Activated naive CD8-positive, alpha-beta T cell (primary cell): ENCODE data around the gene CLDN19.

Experiments
- H3K27ac Mint-ChIP-seq: one replicate; pipeline ENCODE4 v1.8.0; 2021; ENCODE audit warnings: mixed read lengths
- H3K27me3 Mint-ChIP-seq: one replicate; pipeline ENCODE4 v1.8.0; 2021; ENCODE audit warnings: mixed read lengths
- H3K36me3 Mint-ChIP-seq: one replicate; pipeline ENCODE4 v1.8.0; 2021; ENCODE audit warnings: mixed read lengths
- H3K4me1 Mint-ChIP-seq: one replicate; pipeline ENCODE4 v1.8.0; 2021; ENCODE audit warnings: low read depth, mixed read lengths
- H3K4me3 Mint-ChIP-seq: one replicate; pipeline ENCODE4 v1.8.0; 2021; ENCODE audit warnings: mild to moderate bottlenecking, mixed read lengths
- H3K9me3 Mint-ChIP-seq: one replicate; pipeline ENCODE4 v1.8.0; 2021; ENCODE audit warnings: low read depth, mixed read lengths

The CLDN19 gene

DNA sequence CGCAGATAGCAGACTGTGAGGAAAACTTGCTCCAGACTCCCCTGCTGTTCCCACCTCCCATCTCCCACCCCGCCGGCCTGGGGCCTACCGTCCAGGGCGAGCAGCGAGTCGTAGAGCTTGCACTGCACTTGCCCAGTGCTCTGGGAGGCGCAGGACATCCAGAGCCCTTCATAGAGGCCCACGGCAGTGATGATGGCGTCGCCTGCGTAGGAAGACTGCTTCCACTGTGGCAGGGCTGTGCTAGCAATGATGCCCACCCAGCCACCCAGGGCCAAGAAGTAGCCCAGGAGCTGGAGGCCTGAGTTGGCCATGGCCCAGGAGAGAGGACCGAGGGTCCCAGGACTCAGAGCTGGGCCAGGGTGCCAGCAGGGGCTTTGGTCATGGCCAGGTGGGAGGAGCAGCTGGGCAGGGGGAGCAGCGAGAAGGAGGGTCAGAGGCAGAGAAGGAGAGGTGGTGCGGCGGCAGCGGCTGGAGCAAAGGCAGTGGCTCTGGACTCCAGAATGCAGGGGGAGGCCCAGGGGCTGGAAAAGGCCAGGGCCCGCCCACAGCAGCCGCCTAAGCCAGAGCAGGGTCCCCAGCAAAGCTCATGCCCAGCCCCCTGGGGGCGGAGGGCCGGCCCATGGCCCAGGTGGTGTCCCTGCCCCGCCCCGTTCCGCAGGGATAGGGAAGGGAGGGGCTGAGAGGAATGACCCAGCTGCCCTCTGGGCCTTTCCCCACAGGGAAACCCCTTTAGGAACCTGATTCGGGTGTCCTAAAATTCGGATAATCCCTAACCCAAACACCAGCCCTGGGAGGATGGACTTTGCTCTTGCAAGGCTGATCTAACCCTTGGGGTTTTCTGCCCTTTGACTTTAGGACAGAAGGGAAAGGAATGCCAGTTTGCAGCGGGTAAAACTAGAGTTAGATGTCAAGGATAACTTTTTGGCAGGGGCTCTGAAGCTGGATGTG is at the start of gene CLDN19:
Gene CLDN19, minus strand, starts transcription at position 484 of the 948 bp plus-strand sequence. Its CDS starts 173 bp downstream, at position 311.
- no peak within 1 kb of the TSS for H3K27ac Mint-ChIP-seq
- H3K9me3 Mint-ChIP-seq: no peaks in the 10 kb centered on the region
- H3K4me3 Mint-ChIP-seq: no peak within 1 kb of the TSS
- no peaks in the 10 kb centered on the region for H3K27me3 Mint-ChIP-seq
- H3K4me1 Mint-ChIP-seq: peaks cover 9% of the 10 kb centered on the region
- no peaks in the 10 kb centered on the region for H3K36me3 Mint-ChIP-seq

DNA sequence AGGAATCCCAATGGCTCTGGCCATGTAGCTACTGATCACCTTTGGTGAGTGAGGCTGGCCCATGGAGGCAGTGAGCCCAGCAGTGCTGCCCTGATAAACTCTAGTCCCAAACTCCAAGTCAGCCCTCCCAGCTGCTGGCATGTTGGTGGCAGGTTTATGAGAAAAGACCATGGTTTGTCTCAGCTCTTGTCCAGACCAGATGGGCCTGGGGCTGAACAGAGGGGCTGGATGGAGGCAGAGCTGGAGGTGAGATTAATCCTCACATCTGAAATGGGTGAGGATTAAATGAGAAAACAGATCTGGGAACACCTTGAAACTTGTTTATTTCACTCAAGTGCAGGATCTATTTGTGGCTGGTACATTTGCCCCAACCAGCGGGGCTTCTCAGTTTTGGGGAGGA is 48.0 kb upstream of the CLDN19 start:
- Mint-ChIP-seq H3K4me3 (no peak overlapping the region), H3K9me3 (no peaks in the 10 kb centered on the region)

GRCh38 chr1:42786097-42786496 is 46.1 kb upstream of the CLDN19 start:
- Mint-ChIP-seq H3K4me3 (peak overlapping the region; percentile 80), H3K36me3 (peaks cover 3% of the 10 kb centered on the region), H3K27ac (no peak overlapping the region), H3K9me3 (no peaks in the 10 kb centered on the region), H3K4me1 (peaks cover 15% of the 10 kb centered on the region), H3K27me3 (no peaks in the 10 kb centered on the region)

More for the DNA sequence above, 48.0 kb upstream of the CLDN19 start:
- H3K36me3 Mint-ChIP-seq: no peaks in the 10 kb centered on the region
- H3K27me3 Mint-ChIP-seq: no peaks in the 10 kb centered on the region
- H3K27ac Mint-ChIP-seq: no peak overlapping the region
- peaks cover 15% of the 10 kb centered on the region for H3K4me1 Mint-ChIP-seq

- Mint-ChIP-seq H3K27me3 (no peaks in the 10 kb centered on the region), H3K36me3 (peaks cover 6% of the 10 kb centered on the region), H3K9me3 (no peaks in the 10 kb centered on the region), H3K27ac (peak within 1 kb of the TSS; percentile 34), H3K4me1 (peaks cover 15% of the 10 kb centered on the region), H3K4me3 (peak within 1 kb of the TSS; percentile 80)
Measured at GRCh38 chr1:42784946-42785693, 45.1 kb upstream of the CLDN19 start, which contains the start of gene TMEM269. TMEM269 (plus strand) TSS chr1:42784991; CDS start chr1:42789894, 4,903 bp downstream.

DNA sequence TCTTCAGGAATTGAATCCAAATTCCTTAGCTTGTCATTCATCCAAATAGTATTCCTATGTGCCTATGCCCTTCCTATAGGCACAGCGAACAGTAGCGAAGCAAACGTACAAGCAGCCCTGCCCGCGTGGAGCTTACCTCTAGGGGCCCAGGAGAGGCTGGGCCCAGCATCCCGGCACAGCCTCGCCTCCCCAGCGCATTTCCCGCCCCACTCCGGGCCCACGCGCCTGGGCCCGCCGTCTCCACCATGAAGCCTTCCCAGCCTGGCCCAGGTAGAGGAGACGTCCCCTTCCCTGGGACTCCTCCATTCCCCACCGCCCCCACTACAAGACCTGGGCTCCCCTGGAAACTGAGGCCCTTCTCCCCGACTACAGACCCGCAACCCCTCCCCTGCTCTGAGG is 44.5 kb upstream of the CLDN19 start:
- no peaks in the 10 kb centered on the region for H3K27me3 Mint-ChIP-seq
- H3K9me3 Mint-ChIP-seq: no peaks in the 10 kb centered on the region
- H3K36me3 Mint-ChIP-seq: peaks cover 6% of the 10 kb centered on the region
- peak overlapping the region; percentile 32 for H3K4me3 Mint-ChIP-seq
- no peak overlapping the region for H3K27ac Mint-ChIP-seq
- peaks cover 16% of the 10 kb centered on the region for H3K4me1 Mint-ChIP-seq

GRCh38 chr1:42783092-42783491 is 43.1 kb upstream of the CLDN19 start:
- Mint-ChIP-seq H3K27ac (no peak overlapping the region), H3K36me3 (peaks cover 6% of the 10 kb centered on the region), H3K9me3 (no peaks in the 10 kb centered on the region), H3K4me3 (no peak overlapping the region), H3K4me1 (peaks cover 17% of the 10 kb centered on the region), H3K27me3 (no peaks in the 10 kb centered on the region)

DNA sequence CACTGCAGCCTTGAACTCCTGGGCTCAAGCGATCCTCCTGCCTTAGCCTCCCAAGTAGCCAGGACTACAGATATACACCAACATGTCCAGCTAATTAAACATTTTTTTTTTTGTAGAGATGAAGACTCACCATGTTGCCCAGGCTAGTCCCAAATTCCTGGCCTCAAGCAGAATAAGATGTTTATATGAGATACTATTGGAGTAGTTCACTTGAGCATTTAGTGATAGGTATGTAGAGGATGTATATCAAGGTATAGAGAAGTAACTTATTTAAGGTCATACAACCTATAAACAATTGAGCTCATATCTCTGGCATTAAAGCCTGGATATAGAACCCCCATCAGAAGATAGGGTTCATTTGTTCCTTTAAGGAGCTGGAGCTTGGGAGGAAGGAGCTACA is 40.1 kb upstream of the CLDN19 start:
- peaks cover 8% of the 10 kb centered on the region for H3K36me3 Mint-ChIP-seq
- H3K27ac Mint-ChIP-seq: no peak overlapping the region
- H3K4me3 Mint-ChIP-seq: no peak overlapping the region
- H3K9me3 Mint-ChIP-seq: no peaks in the 10 kb centered on the region
- H3K4me1 Mint-ChIP-seq: peaks cover 12% of the 10 kb centered on the region
- H3K27me3 Mint-ChIP-seq: no peaks in the 10 kb centered on the region

DNA sequence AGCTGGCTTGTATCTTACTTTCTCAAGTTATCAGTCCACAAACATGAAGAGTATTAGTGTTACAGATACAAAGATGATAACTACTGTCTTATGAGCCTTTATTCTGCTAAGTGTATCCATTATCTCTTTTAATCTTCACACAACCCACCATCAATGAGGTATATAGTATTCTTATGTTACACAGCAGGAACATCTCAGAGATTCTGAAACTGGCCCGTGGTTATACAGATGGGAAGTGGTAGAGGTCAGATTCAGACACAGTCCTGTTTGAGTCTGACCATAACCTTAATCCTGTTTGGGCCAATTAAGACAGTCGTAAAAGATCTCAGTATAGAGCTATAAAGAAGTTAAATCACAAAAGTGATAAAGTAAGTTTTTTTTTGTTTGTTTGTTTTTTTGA is 39.7 kb upstream of the CLDN19 start:
- H3K4me1 Mint-ChIP-seq: peaks cover 12% of the 10 kb centered on the region
- peaks cover 11% of the 10 kb centered on the region for H3K36me3 Mint-ChIP-seq
- H3K27me3 Mint-ChIP-seq: no peaks in the 10 kb centered on the region
- no peak overlapping the region for H3K4me3 Mint-ChIP-seq
- H3K9me3 Mint-ChIP-seq: no peaks in the 10 kb centered on the region
- no peak overlapping the region for H3K27ac Mint-ChIP-seq

DNA sequence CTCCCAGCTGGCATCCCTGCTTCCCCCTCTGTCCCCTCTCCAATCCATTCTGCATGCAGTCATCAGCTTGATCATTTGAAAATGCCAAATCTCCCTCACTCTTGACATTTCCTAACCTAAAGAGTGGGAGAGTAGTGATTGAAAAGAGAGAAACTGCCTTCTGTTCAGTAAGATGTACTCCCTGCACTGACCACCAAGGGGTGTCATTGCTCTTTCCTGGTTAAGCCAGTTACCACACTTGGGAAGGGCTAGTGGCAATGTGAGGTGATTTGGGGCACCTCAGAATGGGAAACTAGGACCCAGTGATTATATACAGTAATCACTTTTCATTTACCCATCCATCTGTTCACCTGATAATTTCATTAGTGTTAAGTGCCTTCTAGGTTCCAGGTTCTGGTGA is 37.8 kb upstream of the CLDN19 start:
- no peak overlapping the region for H3K4me3 Mint-ChIP-seq
- peaks cover 11% of the 10 kb centered on the region for H3K36me3 Mint-ChIP-seq
- no peaks in the 10 kb centered on the region for H3K27me3 Mint-ChIP-seq
- no peaks in the 10 kb centered on the region for H3K9me3 Mint-ChIP-seq
- no peak overlapping the region for H3K27ac Mint-ChIP-seq
- peaks cover 13% of the 10 kb centered on the region for H3K4me1 Mint-ChIP-seq

DNA sequence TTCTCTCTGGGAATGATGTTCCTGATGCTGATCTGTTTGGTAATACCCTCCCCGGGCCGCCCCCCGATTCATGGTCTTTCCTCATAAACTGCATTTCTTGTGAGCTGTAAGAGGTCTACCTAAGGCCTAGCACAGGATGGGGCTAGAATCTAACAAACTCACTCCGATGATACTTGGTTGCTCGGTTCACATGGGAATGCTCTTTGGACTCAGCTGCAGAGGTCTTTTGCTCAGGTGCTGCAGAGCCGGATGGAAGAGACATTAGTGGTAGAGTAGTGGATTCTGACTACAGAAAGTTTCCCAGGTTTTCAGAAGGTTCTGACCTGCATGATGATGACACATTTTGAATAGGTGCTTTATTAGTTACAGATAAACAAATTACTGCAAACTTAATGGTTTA is 36.5 kb upstream of the CLDN19 start:
- peaks cover 9% of the 10 kb centered on the region for H3K36me3 Mint-ChIP-seq
- H3K4me1 Mint-ChIP-seq: peaks cover 19% of the 10 kb centered on the region
- H3K27ac Mint-ChIP-seq: peak overlapping the region; percentile 13

DNA sequence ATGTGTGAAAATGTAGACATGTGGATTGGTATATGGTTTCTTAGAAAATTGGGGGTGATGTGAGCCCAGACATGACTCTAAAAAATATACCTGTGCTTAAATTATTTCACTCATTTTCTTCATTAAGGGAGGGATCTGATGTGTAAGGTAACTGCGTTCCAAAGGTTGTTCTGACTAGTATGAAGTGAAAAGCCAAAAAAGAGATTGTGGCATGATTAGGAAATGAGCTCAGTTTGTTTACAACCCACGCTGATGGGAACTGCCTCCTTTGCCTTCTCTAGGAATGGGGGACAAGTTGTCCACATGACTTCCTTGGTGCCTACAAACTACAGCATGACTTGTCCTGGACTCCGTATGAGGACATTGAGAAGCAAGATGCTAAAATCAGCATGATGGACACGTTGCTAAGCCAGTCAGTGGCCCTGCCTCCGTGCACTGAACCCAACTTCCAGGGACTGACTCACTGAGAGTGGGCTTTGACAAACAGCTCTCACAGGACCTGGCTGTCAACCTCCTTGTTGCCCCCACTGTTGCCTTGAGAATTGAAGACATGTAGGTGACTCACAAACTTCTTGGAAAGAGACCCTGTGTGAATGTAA is 35.0 kb upstream of the CLDN19 start:
- Mint-ChIP-seq H3K9me3 (no peaks in the 10 kb centered on the region), H3K4me3 (no peak overlapping the region), H3K27me3 (no peaks in the 10 kb centered on the region), H3K27ac (peak overlapping the region; percentile 46), H3K36me3 (peaks cover 10% of the 10 kb centered on the region), H3K4me1 (peaks cover 28% of the 10 kb centered on the region)

More for the DNA sequence above, 36.5 kb upstream of the CLDN19 start:
- H3K27me3 Mint-ChIP-seq: no peaks in the 10 kb centered on the region
- H3K4me3 Mint-ChIP-seq: no peak overlapping the region
- no peaks in the 10 kb centered on the region for H3K9me3 Mint-ChIP-seq

DNA sequence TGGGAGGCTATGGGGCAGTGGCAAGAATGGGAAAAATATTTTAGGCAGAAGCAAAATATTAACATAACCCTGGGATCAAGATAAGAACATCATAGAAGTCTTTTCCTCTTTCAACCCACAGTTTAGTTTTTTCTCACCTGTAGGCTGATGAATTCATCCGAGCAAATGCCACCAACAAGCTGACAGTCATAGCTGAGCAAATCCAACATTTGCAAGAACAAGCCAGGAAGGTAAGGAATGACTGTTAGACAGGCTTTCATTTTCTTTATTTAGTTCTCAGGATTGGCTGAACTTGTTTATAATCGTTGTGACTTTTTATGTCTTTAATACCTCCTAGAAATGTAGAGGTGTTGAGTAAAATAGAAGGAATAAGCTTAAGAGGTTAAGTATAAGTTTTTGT is 33.4 kb upstream of the CLDN19 start:
- Mint-ChIP-seq H3K9me3 (no peaks in the 10 kb centered on the region), H3K36me3 (peaks cover 13% of the 10 kb centered on the region), H3K4me3 (no peak overlapping the region), H3K27me3 (no peaks in the 10 kb centered on the region), H3K27ac (peak overlapping the region; percentile 29), H3K4me1 (peaks cover 39% of the 10 kb centered on the region)

GRCh38 chr1:42769811-42770210 is 29.8 kb upstream of the CLDN19 start:
- Mint-ChIP-seq H3K27me3 (no peaks in the 10 kb centered on the region), H3K9me3 (no peaks in the 10 kb centered on the region), H3K27ac (no peak overlapping the region), H3K36me3 (peaks cover 9% of the 10 kb centered on the region), H3K4me3 (peak overlapping the region; percentile 69), H3K4me1 (peaks cover 42% of the 10 kb centered on the region)

DNA sequence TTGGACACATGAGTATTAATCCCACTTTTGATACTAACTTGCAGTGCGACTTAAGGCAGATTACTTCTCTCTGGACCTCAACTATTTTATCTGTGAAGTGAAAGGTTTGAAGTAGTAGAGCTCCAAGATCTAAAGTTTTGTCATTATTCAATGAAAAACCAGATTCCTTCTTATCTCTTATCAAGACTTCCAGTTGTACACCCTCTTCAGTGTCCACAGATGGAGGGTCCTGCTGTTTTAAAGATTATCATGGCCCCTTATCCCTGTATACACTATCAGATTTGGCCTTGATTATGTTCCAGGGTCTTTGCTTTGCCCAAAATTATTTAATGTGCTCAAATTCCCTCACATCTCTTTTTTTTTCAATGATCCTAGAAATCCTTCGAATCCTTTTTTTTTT is 28.1 kb upstream of the CLDN19 start:
- no peaks in the 10 kb centered on the region for H3K9me3 Mint-ChIP-seq
- H3K27ac Mint-ChIP-seq: peak overlapping the region; percentile 93
- peaks cover 8% of the 10 kb centered on the region for H3K36me3 Mint-ChIP-seq
- H3K27me3 Mint-ChIP-seq: no peaks in the 10 kb centered on the region
- peaks cover 39% of the 10 kb centered on the region for H3K4me1 Mint-ChIP-seq
- no peak overlapping the region for H3K4me3 Mint-ChIP-seq
